Glomerular visceral epithelial cell (primary cell): ENCODE data around the gene EIF2S3.
"Not testable (repeated sequence)": the region's sequence is repeated elsewhere in the genome, so short reads cannot be mapped to it uniquely, and the experiment has no call there.

Experiments used
- DNase-seq: peaks from one replicate; pipeline ENCODE4 v3.0.0-alpha.2; 2016; ENCODE audit errors: extremely low spot score

Gene EIF2S3

GRCh38 chrX:24049643-24050042, 5.1 kb upstream of the EIF2S3 start:
- DNase-seq = not testable (repeated sequence)

GRCh38 chrX:24050522-24051318, 4.0 kb upstream of the EIF2S3 start:
- not testable (repeated sequence) for DNase-seq

- DNase-seq = no peak
Measured at GRCh38 chrX:24055043-24055356, 244 bp downstream of the EIF2S3 start.

- DNase-seq = no peak
Measured at GRCh38 chrX:24063488-24063887, 8.7 kb downstream of the EIF2S3 start.

- no peak for DNase-seq
Measured at GRCh38 chrX:24069877-24070276, 15.1 kb downstream of the EIF2S3 start.

- DNase-seq = no peak
Measured at GRCh38 chrX:24079411-24079810, 24.7 kb downstream of the EIF2S3 start.

- DNase-seq = not testable (repeated sequence)
Measured at GRCh38 chrX:24080245-24080644, 25.5 kb downstream of the EIF2S3 start.

GRCh38 chrX:24080704-24081103, 25.9 kb downstream of the EIF2S3 start:
- DNase-seq = no peak

GRCh38 chrX:24081661-24082154, 27.0 kb downstream of the EIF2S3 start:
- peak; percentile 61 for DNase-seq

- no peak for DNase-seq
Measured at GRCh38 chrX:24082447-24082846, 27.7 kb downstream of the EIF2S3 start.

- DNase-seq = no peak
Measured at GRCh38 chrX:24085101-24085500, 30.3 kb downstream of the EIF2S3 start.

- DNase-seq = no peak
Measured at GRCh38 chrX:24090300-24091200, 35.8 kb downstream of the EIF2S3 start.

- DNase-seq = no peak
Measured at GRCh38 chrX:24093746-24094145, 39.0 kb downstream of the EIF2S3 start.

GRCh38 chrX:24097741-24098260, 43.0 kb downstream of the EIF2S3 start:
- no peak for DNase-seq

GRCh38 chrX:24098932-24099331, 44.2 kb downstream of the EIF2S3 start:
- no peak for DNase-seq

- no peak for DNase-seq
Measured at GRCh38 chrX:24099394-24099793, 44.6 kb downstream of the EIF2S3 start.

GRCh38 chrX:24100713-24101112, 46.0 kb downstream of the EIF2S3 start:
- no peak for DNase-seq

GRCh38 chrX:24110069-24110468, 55.3 kb downstream of the EIF2S3 start:
- no peak for DNase-seq

- DNase-seq = no peak
Measured at GRCh38 chrX:24113181-24113580, 58.4 kb downstream of the EIF2S3 start.

- DNase-seq = peak; percentile 12
Measured at GRCh38 chrX:24117258-24117657, 62.5 kb downstream of the EIF2S3 start.

- no peak for DNase-seq
Measured at GRCh38 chrX:24124244-24124799, 69.6 kb downstream of the EIF2S3 start.

GRCh38 chrX:24125028-24125612, 70.4 kb downstream of the EIF2S3 start:
- no peak for DNase-seq
